Measurements from ENCODE around the gene IBA57.

DNA sequence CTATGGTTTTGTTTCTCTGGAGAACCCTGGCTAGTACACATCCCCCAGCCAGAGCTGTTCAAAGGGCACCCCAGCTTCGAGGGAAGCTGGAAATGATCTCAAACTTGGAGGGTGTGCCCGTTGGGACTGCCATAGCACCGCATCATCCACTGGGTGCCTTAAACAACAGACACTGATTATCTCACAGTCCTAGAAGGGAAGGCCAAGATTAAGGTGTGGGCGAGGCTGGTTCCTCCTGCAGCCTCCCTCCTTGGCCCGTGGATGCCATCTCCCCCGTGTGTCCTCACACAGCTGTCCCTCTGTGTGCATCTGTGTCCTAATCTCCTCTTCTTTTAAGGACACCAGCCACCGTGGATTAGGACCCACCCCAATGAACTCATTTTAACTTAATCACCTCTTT lies 4.2 kb upstream of the IBA57 start:
- TF ChIP-seq, protein P1, sequence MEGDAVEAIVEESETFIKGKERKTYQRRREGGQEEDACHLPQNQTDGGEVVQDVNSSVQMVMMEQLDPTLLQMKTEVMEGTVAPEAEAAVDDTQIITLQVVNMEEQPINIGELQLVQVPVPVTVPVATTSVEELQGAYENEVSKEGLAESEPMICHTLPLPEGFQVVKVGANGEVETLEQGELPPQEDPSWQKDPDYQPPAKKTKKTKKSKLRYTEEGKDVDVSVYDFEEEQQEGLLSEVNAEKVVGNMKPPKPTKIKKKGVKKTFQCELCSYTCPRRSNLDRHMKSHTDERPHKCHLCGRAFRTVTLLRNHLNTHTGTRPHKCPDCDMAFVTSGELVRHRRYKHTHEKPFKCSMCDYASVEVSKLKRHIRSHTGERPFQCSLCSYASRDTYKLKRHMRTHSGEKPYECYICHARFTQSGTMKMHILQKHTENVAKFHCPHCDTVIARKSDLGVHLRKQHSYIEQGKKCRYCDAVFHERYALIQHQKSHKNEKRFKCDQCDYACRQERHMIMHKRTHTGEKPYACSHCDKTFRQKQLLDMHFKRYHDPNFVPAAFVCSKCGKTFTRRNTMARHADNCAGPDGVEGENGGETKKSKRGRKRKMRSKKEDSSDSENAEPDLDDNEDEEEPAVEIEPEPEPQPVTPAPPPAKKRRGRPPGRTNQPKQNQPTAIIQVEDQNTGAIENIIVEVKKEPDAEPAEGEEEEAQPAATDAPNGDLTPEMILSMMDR (optimal IDR thresholded peaks at IDR 0.05 in 1 of 3, IDR thresholded peaks at IDR 0.05 in 1 of 3, conservative IDR thresholded peaks at IDR 0.05 in 1 of 3; ENCODE audit: extremely low read depth in 1 of 3, insufficient read depth in 2 of 3, low read length in 3 of 3): no peak
- no peak for TF ChIP-seq EZH2 (IDR thresholded peaks at IDR 0.05; ENCODE audit: low read length)

Measured in keratinocyte (primary cell).